GM04504 (cell line): ENCODE measurements around the gene PDE3A.

Experiments
- DNase-seq: peaks from one replicate; pipeline ENCODE4 v3.0.0-alpha.2; 2012; ENCODE audit warnings: low read depth

PDE3A gene

DNA sequence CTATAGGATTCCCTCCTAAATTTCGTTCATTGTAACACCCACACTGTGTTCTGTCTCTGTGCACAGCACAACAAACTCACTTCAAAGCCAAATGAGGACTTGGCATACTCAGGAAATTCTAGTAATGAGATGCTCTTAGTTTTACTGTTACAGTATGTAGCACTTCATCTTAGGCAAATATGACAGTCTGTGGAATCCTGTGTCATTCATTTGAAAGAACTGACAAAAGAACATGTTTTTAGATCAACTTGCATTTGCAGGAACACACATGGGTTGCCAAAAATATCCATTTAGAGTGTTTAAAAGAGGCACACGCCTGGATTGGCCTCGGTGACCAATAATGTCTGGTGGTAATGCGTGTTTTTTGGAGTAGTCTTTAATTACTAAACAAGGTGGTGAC lies 56.5 kb downstream of the PDE3A start:
- no peak for DNase-seq

DNA sequence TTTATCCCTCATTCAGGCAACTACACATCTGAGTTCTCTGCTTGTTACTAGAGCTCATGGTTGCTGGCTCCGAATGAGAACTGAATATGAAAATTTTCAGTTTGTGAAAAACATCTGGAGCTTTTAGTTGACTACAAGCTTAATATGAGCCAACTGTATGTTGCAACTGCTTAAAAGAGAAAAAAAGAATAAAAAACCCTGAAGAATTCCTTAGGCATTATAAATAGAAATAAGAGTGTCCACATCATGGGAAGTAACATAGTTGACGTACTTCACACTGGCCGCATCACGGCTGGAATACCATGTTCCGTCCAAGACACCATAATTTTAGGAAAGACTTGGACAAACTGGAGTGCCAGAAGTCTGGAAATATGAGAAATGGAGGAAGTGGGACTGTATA lies 57.9 kb downstream of the PDE3A start:
- peak; percentile 5 for DNase-seq

- no peak for DNase-seq
These were observed 58.6 kb downstream of the PDE3A start for GRCh38 chr12:20426957-20427356.

- no peak for DNase-seq
These were observed 61.5 kb downstream of the PDE3A start for GRCh38 chr12:20429852-20430251.

DNA sequence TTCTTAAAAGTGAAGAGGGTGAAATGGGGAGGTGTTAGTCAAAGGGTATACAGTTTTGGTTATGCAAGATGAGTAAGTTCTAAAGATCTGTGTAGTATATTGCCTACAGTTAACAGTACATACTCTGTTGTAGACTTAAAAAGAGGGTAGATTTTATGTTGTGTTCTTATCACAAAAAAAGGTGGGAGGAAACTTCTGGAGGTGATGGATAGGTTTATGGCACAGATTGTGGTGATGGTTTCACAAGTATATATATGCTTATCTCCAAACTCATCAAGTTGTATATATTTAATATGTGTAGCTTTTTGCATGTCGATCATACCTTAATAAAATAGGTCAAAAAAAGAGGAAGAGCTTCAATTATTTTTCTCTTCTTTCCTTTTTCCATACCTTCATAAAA lies 64.0 kb downstream of the PDE3A start:
- no peak for DNase-seq

- DNase-seq: no peak
These were observed 66.7 kb downstream of the PDE3A start for GRCh38 chr12:20434996-20435395.

GRCh38 chr12:20436316-20436715 lies 68.0 kb downstream of the PDE3A start:
- DNase-seq: no peak

GRCh38 chr12:20438299-20438779 lies 70.0 kb downstream of the PDE3A start:
- DNase-seq: peak; percentile 7

GRCh38 chr12:20439626-20440025 lies 71.3 kb downstream of the PDE3A start:
- no peak for DNase-seq

- no peak for DNase-seq
These were observed 72.1 kb downstream of the PDE3A start for GRCh38 chr12:20440408-20440807.

- DNase-seq: no peak
These were observed 74.0 kb downstream of the PDE3A start for GRCh38 chr12:20442322-20442721.

DNA sequence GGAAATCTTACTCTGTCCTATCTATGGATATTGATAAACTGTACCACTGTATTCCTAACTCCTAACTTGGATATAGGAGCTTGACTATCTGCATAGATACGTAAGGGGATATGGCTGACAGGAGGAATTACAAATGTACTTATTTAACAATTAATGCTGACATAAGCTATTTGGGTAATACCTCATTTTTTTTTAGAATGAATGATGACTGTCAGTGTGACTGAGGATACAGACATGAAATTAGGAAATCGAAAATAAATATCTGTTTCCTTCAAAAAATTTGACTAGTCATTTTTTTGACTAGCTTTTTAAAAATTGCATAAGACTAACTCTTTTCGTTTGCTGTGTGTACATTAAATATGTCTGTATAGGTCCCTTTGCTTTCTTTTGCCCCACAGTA lies 74.9 kb downstream of the PDE3A start:
- DNase-seq: no peak

DNA sequence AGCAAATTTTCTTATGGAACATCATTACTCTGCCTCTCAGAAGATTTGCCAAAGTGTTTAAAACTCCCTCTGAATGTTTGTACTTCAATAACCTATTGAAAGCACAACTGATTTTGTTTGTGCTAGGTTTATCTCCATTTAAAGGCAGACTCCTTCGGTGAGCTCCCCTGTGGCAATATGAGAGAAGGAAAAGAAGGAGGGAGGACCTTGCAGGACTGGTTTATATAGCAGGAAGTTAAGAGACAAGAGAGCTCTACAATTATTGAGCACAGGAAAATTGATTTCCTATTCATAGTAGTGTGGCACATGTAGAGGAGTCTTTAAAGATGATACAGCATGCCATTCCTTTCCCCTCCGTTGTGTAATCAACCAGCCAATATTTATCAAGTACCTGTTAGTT lies 75.5 kb downstream of the PDE3A start:
- no peak for DNase-seq

DNA sequence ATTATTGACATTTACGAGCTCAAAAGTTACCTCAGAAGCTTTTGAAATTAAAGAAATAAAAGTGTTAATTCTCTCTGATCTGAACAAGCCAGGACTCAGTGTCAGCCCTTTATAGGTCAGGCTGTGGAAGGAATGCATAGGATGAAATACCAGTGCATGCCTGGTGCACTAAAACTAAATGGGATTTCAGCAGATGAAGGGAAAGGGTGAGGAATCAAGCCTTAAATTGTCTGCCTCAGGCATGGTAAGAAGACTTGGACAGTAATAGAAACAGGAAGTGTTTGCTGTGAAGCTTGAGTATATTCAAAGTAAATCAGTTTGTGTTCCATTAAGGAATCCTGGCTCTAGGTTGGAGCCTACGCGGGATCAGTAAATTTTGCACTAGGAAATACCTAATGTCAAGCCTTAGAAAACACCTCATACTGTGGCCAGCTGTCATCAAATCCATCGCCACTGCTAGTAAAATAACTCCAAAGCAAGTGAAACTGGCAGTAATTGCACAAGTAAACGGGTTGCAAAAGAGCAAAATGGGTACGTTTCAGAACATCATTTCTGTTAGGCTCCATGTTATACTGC lies 76.3 kb downstream of the PDE3A start:
- DNase-seq: no peak

DNA sequence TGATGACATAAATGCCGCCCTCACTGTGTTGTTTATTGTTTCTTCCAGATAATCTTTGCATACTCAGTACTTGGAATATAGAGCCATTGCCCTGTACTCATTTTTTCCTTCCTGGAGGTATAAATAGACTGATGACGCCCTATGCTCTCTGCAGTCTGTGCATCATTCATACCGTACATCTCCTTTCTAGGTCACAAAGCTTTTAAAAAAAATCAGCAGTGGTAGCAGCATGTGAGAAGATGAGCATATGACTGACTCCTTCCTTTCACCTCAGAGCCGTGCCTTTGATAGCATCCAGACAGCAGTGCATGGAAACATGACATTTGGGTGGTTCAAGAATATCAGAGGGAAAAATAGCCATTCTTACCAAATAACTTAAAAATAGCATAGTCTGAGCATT lies 77.3 kb downstream of the PDE3A start:
- DNase-seq: no peak

DNA sequence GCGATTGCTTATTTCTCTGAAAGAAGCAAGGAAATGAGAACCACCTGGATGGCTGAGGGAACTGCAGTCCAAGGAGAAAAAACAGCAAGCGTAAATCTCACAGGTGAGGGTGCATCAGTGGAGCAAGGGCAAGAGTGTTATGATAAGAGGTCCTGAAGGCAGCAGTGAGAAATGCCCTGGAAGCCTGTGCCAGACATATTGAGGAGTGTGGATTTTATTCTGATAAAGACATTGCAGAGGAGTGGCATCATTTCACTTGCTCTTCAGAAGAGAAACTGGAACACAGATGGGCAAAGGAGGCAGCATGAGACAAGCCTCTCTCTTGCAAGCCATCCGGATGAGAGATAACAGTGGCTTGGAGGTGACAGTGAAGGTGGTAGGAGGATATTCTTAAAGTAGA lies 78.5 kb downstream of the PDE3A start:
- no peak for DNase-seq

- no peak for DNase-seq
These were observed 80.4 kb downstream of the PDE3A start for GRCh38 chr12:20448781-20449180.

- no peak for DNase-seq
These were observed 82.3 kb downstream of the PDE3A start for GRCh38 chr12:20450591-20451180.

DNA sequence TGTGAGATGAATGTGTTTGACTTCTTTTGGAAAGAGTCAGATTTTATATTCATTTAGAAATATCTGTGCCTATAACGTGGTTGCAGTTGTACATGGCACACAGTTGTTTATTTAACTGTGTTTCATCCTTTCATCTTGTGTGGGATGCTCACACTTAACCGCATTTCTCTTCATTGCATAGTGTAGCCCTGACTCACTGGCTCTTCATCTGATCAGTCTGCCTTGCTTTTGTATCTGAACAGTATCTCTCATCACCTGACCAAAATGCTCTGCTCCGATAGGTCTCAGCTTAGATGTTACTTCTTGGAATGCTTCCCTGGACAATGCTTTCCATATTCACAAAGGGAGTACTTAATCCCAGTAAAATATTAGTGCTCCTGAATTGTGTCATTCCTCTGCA lies 83.4 kb downstream of the PDE3A start:
- DNase-seq: no peak

GRCh38 chr12:20452496-20453010 lies 84.2 kb downstream of the PDE3A start:
- no peak for DNase-seq

GRCh38 chr12:20453756-20454310 lies 85.5 kb downstream of the PDE3A start:
- DNase-seq: no peak

DNA sequence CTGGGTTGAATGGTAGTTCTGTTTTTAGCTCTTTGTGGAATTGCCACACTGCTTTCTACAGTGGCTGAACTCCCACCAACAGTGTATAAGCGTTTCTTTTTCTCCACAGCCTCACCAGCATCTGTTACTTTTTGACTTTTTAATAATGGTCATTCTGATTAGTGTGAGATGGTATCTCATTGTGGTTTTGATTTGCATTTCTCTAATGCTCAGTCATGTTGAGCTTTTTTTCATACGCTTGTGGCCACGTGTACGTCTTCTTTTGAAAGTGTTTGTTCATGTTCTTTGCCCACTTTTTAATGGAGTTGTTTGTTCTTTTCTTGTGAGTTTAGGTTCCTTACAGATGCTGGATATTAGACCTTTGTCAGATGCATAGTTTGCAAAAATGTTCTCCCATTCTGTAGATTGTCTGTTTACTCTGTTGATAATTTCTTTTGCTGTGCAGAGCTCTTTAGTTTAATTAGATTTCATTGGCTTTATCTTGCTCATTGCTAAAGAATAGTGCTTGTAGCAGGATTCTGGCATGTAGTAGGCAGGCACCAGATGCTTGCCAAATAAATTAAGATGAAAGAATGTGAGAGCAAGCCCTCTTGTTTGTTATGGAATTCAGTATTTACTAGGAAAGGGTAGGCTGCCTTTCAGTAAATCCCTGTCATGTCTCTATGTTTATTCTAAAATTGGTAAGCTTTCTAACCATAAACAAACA lies 86.8 kb downstream of the PDE3A start:
- no peak for DNase-seq

- no peak for DNase-seq
These were observed 89.2 kb downstream of the PDE3A start for GRCh38 chr12:20457582-20457981.
